GM12892 (cell line): ENCODE measurements around the gene NRXN3.

Experiments
- POLR2A ChIP-seq: IDR thresholded peaks from 2 replicates; pipeline ENCODE4 v1.6.1; 2011; ENCODE audit warnings: low read depth, low read length, control low read depth
- POLR2AphosphoS5 ChIP-seq: IDR thresholded peaks from 2 replicates; pipeline ENCODE4 v1.6.1; 2011; ENCODE audit warnings: low read depth, low read length, control low read depth
- TAF1 ChIP-seq: IDR thresholded peaks from 2 replicates; pipeline ENCODE4 v1.6.1; 2011; ENCODE audit warnings: low read depth, mild to moderate bottlenecking, control low read depth, low read length, borderline replicate concordance

- TF ChIP-seq POLR2AphosphoS5 (no peak), POLR2A (no peak), TAF1 (no peak)
These were observed 78.4 kb downstream of the NRXN3 start for GRCh38 chr14:78248501-78249090.
